ENCODE measurements around the gene RAD51B. TPM values are rescaled to one million over a fixed set of nuclear protein-coding genes. Genes with fewer than 3 reads are reported as not detected.

The RAD51B gene
- total RNA-seq, 1 experiment from 2014 or later, result 16.7 TPM

GRCh38 chr14:68497011-68497410 is 677.4 kb downstream of the RAD51B start:
- no peak overlapping the region for H3K18ac ChIP-seq (ENCODE audit: insufficient read length, low read depth, low read length)

More at GRCh38 chr14:68497011-68497410, 677.4 kb downstream of the RAD51B start:
- Histone ChIP-seq H3K27ac (ENCODE audit: insufficient read length, low read depth, low read length) (no peak overlapping the region), H2BK20ac (ENCODE audit: low read depth, low read length, poor library complexity, severe bottlenecking) (no peak overlapping the region), H3K23me2 (ENCODE audit: insufficient read length, low read depth, low read length, poor library complexity, severe bottlenecking) (no peaks in the 10 kb centered on the region), H3K79me1 (ENCODE audit: insufficient read depth, low read depth, low read length, poor library complexity, severe bottlenecking) (no peaks in the 10 kb centered on the region), H3K4me1 (ENCODE audit: insufficient read depth, low read length) (peaks cover 7% of the 10 kb centered on the region; the same call in 1 of the 2 replicates), H3K27me3 (ENCODE audit: insufficient read depth, low read length) (no peaks in the 10 kb centered on the region), H3K14ac (ENCODE audit: insufficient read depth, low read length) (no peak overlapping the region), H2BK15ac (ENCODE audit: low read depth, low read length) (no peak overlapping the region), H3T11ph (ENCODE audit: low read length) (no peak overlapping the region), H3K79me2 (ENCODE audit: insufficient read depth, low read length) (no peaks in the 10 kb centered on the region), H4K20me1 (ENCODE audit: control insufficient read depth, insufficient read depth, insufficient read length) (no peaks in the 10 kb centered on the region), H2AFZ (ENCODE audit: low read length) (no peak overlapping the region), H4K91ac (ENCODE audit: insufficient read length, low read depth, low read length) (no peak overlapping the region), H2BK5ac (ENCODE audit: insufficient read length, low read length) (no peak overlapping the region), H3K9ac (ENCODE audit: extremely low read depth, insufficient read length, low read length) (no peak overlapping the region), H3K4ac (ENCODE audit: low read depth, low read length) (no peak overlapping the region), H3K56ac (ENCODE audit: insufficient read length, low read depth, low read length) (no peak overlapping the region), H2BK120ac (ENCODE audit: low read depth, low read length, poor library complexity, severe bottlenecking) (no peak overlapping the region), H4K8ac (replicated peaks; ENCODE audit: insufficient read length, low read depth, low read length) (no peak overlapping the region), H2AK5ac (ENCODE audit: insufficient read length, low read length) (no peak overlapping the region), H3K23ac (ENCODE audit: insufficient read length, low read depth, low read length) (no peak overlapping the region), H3K4me2 (ENCODE audit: insufficient read depth, insufficient read length, low read length) (no peak overlapping the region), H4K5ac (ENCODE audit: insufficient read length, low read depth, low read length) (no peak overlapping the region), H3K9me3 (ENCODE audit: control insufficient read depth, low read depth, low read length) (no peaks in the 10 kb centered on the region), H2BK12ac (ENCODE audit: insufficient read length, low read depth, low read length) (no peak overlapping the region)
- Mint-ChIP-seq H3K4me1 (peaks cover 29% of the 10 kb centered on the region in 2 experiments), H3K36me3 (ENCODE audit: insufficient read depth in 1 of 3, low read depth in 3 of 3) (no peaks in the 10 kb centered on the region), H3K27me3 (ENCODE audit: low read depth) (peaks cover 5% of the 10 kb centered on the region), H3K9me3 (no peaks in the 10 kb centered on the region), H3K4me3 (no peak overlapping the region), H3K27ac (no peak overlapping the region)
- no peak for TF ChIP-seq CTCF (conservative IDR thresholded peaks at IDR 0.05)
- WGBS (ENCODE audit: extremely low coverage, insufficient read length, low lambda C conversion rate), result no CpG with 5 or more reads among the region's 2 CpGs
- DNase-seq, result no peak
